Measurements from ENCODE around the gene TMEM258. TPM values are rescaled to one million over a fixed set of nuclear protein-coding genes. Genes with fewer than 3 reads are reported as not detected.

TMEM258 gene
- total and polyA plus RNA-seq, 2 donors: 148 to 161 TPM

DNA sequence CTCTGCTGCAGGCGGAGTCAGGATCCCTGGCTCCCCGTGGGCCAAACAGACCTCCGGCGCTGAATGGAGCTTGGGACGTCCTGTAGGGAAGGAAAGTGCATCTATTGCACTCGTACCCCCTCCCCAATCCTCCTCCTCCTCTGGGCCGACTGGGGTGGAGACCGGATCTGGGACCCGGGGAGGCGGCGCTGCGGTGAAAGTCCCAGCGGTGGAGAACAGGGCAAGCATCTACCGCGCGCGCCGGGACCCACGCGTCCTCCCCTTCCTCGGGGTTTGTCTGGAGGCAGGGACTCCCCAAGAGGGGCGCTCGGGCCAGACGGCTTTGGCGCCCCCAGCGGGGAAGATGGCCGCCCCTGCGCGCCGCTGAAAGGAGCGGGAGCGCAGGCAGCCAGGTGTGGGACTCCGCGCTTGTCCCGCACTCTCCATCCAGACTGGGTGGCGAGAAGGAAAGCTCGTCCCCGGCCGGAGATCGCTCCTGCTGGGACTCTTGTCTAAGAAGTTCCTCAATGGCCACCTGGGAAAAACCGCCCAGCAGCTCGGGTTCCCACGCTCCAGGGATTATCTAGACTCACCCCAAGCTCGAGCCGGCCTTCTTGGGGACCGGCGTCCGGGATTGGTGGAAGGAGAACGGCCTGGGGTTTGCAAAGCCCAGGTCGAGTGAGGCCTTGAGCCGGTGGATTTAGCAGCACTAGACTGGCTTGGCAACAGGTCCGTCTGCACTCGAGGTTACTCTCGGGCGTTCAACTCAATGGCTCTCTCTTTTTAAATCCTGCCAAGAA lies 36.4 kb upstream of the TMEM258 start:
- H3K9me3 ChIP-seq (ENCODE audit: control insufficient read depth in 2 of 2, insufficient read depth in 1 of 2, low read length in 1 of 2): no peaks in the 10 kb centered on the region
- DNase-seq (ENCODE audit: low read depth in 6 of 9, low spot score in 9 of 9): peak in 4 of 9 donors; percentile 45 to 79 (median 64)
- peaks cover 39 to 64% of the 10 kb centered on the region in 2 donors for H3K4me1 ChIP-seq (ENCODE audit: control insufficient read depth in 2 of 2, insufficient read depth in 2 of 2, low read length in 2 of 2)
- peak overlapping the region; percentile 77 to 89 for H3K27ac ChIP-seq (ENCODE audit: low read depth in 1 of 2, low read length in 1 of 2)
- H3K36me3 ChIP-seq (ENCODE audit: control insufficient read depth in 2 of 2, insufficient read depth in 2 of 2, low read length in 1 of 2): peaks cover 0 to 3% of the 10 kb centered on the region in 2 donors
- H3K27me3 ChIP-seq (ENCODE audit: control insufficient read depth in 2 of 2, insufficient read depth in 1 of 2, low read length in 1 of 2): no peaks in the 10 kb centered on the region
- WGBS: under 1% methylated on average over 55 of the region's 55 CpGs
- peak overlapping the region; percentile 63 to 86 for H3K4me3 ChIP-seq (ENCODE audit: low read length in 2 of 2)

- peak overlapping the region; percentile 63 to 86 for H3K4me3 ChIP-seq (ENCODE audit: low read length in 2 of 2)
- H3K27me3 ChIP-seq (ENCODE audit: control insufficient read depth in 2 of 2, insufficient read depth in 1 of 2, low read length in 1 of 2): no peaks in the 10 kb centered on the region
- H3K27ac ChIP-seq (ENCODE audit: low read depth in 1 of 2, low read length in 1 of 2): peak overlapping the region; percentile 77 to 89
- H3K4me1 ChIP-seq (ENCODE audit: control insufficient read depth in 2 of 2, insufficient read depth in 2 of 2, low read length in 2 of 2): peaks cover 34 to 59% of the 10 kb centered on the region in 2 donors
- H3K9me3 ChIP-seq (ENCODE audit: control insufficient read depth in 2 of 2, insufficient read depth in 1 of 2, low read length in 1 of 2): no peaks in the 10 kb centered on the region
- WGBS: under 1% methylated on average over 16 of the region's 16 CpGs
- DNase-seq (ENCODE audit: low read depth in 6 of 9, low spot score in 9 of 9): no peak
- peaks cover 0 to 3% of the 10 kb centered on the region in 2 donors for H3K36me3 ChIP-seq (ENCODE audit: control insufficient read depth in 2 of 2, insufficient read depth in 2 of 2, low read length in 1 of 2)
Measured at GRCh38 chr11:61828379-61828628, 35.9 kb upstream of the TMEM258 start.

GRCh38 chr11:61827571-61828378 lies 35.4 kb upstream of the TMEM258 start, which contains the start of gene FADS2:
TSS of gene FADS2 (plus strand) at chr11:61828300. CDS start at chr11:61828391, 91 bp downstream.
- under 1% methylated on average over 83 of the region's 83 CpGs for WGBS
- Histone ChIP-seq H3K36me3 (ENCODE audit: control insufficient read depth in 2 of 2, insufficient read depth in 2 of 2, low read length in 1 of 2) (peaks cover 0 to 3% of the 10 kb centered on the region in 2 donors), H3K27ac (ENCODE audit: low read depth in 1 of 2, low read length in 1 of 2) (peak within 1 kb of the TSS; percentile 77 to 89), H3K4me1 (ENCODE audit: control insufficient read depth in 2 of 2, insufficient read depth in 2 of 2, low read length in 2 of 2) (peaks cover 28 to 54% of the 10 kb centered on the region in 2 donors), H3K4me3 (ENCODE audit: low read length in 2 of 2) (peak within 1 kb of the TSS; percentile 63 to 86), H3K9me3 (ENCODE audit: control insufficient read depth in 2 of 2, insufficient read depth in 1 of 2, low read length in 1 of 2) (no peaks in the 10 kb centered on the region), H3K27me3 (ENCODE audit: control insufficient read depth in 2 of 2, insufficient read depth in 1 of 2, low read length in 1 of 2) (no peaks in the 10 kb centered on the region)
- peak in 6 of 9 donors; percentile 65 to 96 (median 85) for DNase-seq (ENCODE audit: low read depth in 6 of 9, low spot score in 9 of 9)

- H3K9me3 ChIP-seq (ENCODE audit: control insufficient read depth in 2 of 2, insufficient read depth in 1 of 2, low read length in 1 of 2): no peaks in the 10 kb centered on the region
- 10% methylated on average over 23 of the region's 23 CpGs for WGBS
- H3K27ac ChIP-seq (ENCODE audit: low read depth in 1 of 2, low read length in 1 of 2): peak overlapping the region; percentile 77 to 89
- DNase-seq (ENCODE audit: low read depth in 6 of 9, low spot score in 9 of 9): peak in 2 of 9 donors; percentile 31 to 71
- peaks cover 26 to 46% of the 10 kb centered on the region in 2 donors for H3K4me1 ChIP-seq (ENCODE audit: control insufficient read depth in 2 of 2, insufficient read depth in 2 of 2, low read length in 2 of 2)
- H3K4me3 ChIP-seq (ENCODE audit: low read length in 2 of 2): peak overlapping the region; percentile 63 to 86
- peaks cover 0 to 3% of the 10 kb centered on the region in 2 donors for H3K36me3 ChIP-seq (ENCODE audit: control insufficient read depth in 2 of 2, insufficient read depth in 2 of 2, low read length in 1 of 2)
- no peaks in the 10 kb centered on the region for H3K27me3 ChIP-seq (ENCODE audit: control insufficient read depth in 2 of 2, insufficient read depth in 1 of 2, low read length in 1 of 2)
Measured at GRCh38 chr11:61826930-61827570, 34.7 kb upstream of the TMEM258 start.

- H3K4me3 ChIP-seq (ENCODE audit: low read length in 2 of 2): no peak overlapping the region
- no peaks in the 10 kb centered on the region for H3K36me3 ChIP-seq (ENCODE audit: control insufficient read depth in 2 of 2, insufficient read depth in 2 of 2, low read length in 1 of 2)
- peaks cover 0 to 12% of the 10 kb centered on the region in 2 donors for H3K27me3 ChIP-seq (ENCODE audit: control insufficient read depth in 2 of 2, insufficient read depth in 1 of 2, low read length in 1 of 2)
- peaks cover 8 to 20% of the 10 kb centered on the region in 2 donors for H3K4me1 ChIP-seq (ENCODE audit: control insufficient read depth in 2 of 2, insufficient read depth in 2 of 2, low read length in 2 of 2)
- 97% methylated on average over 2 of the region's 2 CpGs for WGBS
- H3K27ac ChIP-seq (ENCODE audit: low read depth in 1 of 2, low read length in 1 of 2): no peak overlapping the region
- H3K9me3 ChIP-seq (ENCODE audit: control insufficient read depth in 2 of 2, insufficient read depth in 1 of 2, low read length in 1 of 2): no peaks in the 10 kb centered on the region
- no peak for DNase-seq (ENCODE audit: low read depth in 6 of 9, low spot score in 9 of 9)
Measured at GRCh38 chr11:61820174-61820573, 27.8 kb upstream of the TMEM258 start.

- H3K4me1 ChIP-seq (ENCODE audit: control insufficient read depth in 2 of 2, insufficient read depth in 2 of 2, low read length in 2 of 2): peaks cover 11 to 25% of the 10 kb centered on the region in 2 donors
- H3K36me3 ChIP-seq (ENCODE audit: control insufficient read depth in 2 of 2, insufficient read depth in 2 of 2, low read length in 1 of 2): peaks cover 4 to 10% of the 10 kb centered on the region in 2 donors
- WGBS: 94% methylated on average over 6 of the region's 6 CpGs
- DNase-seq (ENCODE audit: low read depth in 6 of 9, low spot score in 9 of 9): no peak
- H3K4me3 ChIP-seq (ENCODE audit: low read length in 2 of 2): peak overlapping the region; percentile 62 to 87
- H3K27ac ChIP-seq (ENCODE audit: low read depth in 1 of 2, low read length in 1 of 2): peak overlapping the region; percentile 5 to 70
- peaks cover 0 to 8% of the 10 kb centered on the region in 2 donors for H3K9me3 ChIP-seq (ENCODE audit: control insufficient read depth in 2 of 2, insufficient read depth in 1 of 2, low read length in 1 of 2)
- H3K27me3 ChIP-seq (ENCODE audit: control insufficient read depth in 2 of 2, insufficient read depth in 1 of 2, low read length in 1 of 2): peaks cover 0 to 17% of the 10 kb centered on the region in 2 donors
Measured at GRCh38 chr11:61817471-61818202, 25.2 kb upstream of the TMEM258 start.

- Histone ChIP-seq H3K36me3 (ENCODE audit: control insufficient read depth in 2 of 2, insufficient read depth in 2 of 2, low read length in 1 of 2) (peaks cover 12 to 17% of the 10 kb centered on the region in 2 donors), H3K4me1 (ENCODE audit: control insufficient read depth in 2 of 2, insufficient read depth in 2 of 2, low read length in 2 of 2) (peaks cover 11 to 25% of the 10 kb centered on the region in 2 donors), H3K27ac (ENCODE audit: low read depth in 1 of 2, low read length in 1 of 2) (peak within 1 kb of the TSS; percentile 66 to 84), H3K9me3 (ENCODE audit: control insufficient read depth in 2 of 2, insufficient read depth in 1 of 2, low read length in 1 of 2) (peaks cover 0 to 8% of the 10 kb centered on the region in 2 donors), H3K4me3 (ENCODE audit: low read length in 2 of 2) (peak within 1 kb of the TSS; percentile 62 to 87), H3K27me3 (ENCODE audit: control insufficient read depth in 2 of 2, insufficient read depth in 1 of 2, low read length in 1 of 2) (peaks cover 0 to 17% of the 10 kb centered on the region in 2 donors)
- WGBS: under 1% methylated on average over 73 of the region's 73 CpGs
- DNase-seq (ENCODE audit: low read depth in 6 of 9, low spot score in 9 of 9): peak in 6 of 9 donors; percentile 79 to 94 (median 86)
Measured at GRCh38 chr11:61816736-61817455, 24.5 kb upstream of the TMEM258 start, which contains the start of gene FADS1. TSS of gene FADS1 (minus strand) at chr11:61817003. CDS start at chr11:61816929, 74 bp downstream.
